Activated CD8-positive, alpha-beta memory T cell treated with anti-CD3 and anti-CD28 coated beads for 24 hours (primary cell): ENCODE data around the gene FANCC.
"Not testable (repeated sequence)": the region's sequence is repeated elsewhere in the genome, so short reads cannot be mapped to it uniquely, and the experiment has no call there.

Experiments used
- DNase-seq: peaks from one replicate; pipeline ENCODE4 v3.0.0-alpha.2; 2020

Gene FANCC

GRCh38 chr9:95330720-95331404 lies 13.4 kb upstream of the FANCC start:
- DNase-seq, result no peak

GRCh38 chr9:95329061-95329460 lies 11.6 kb upstream of the FANCC start:
- not testable (repeated sequence) for DNase-seq

GRCh38 chr9:95327239-95327865 lies 9.8 kb upstream of the FANCC start:
- no peak for DNase-seq

- DNase-seq, result no peak
These were observed 7.7 kb upstream of the FANCC start for GRCh38 chr9:95325221-95325620.

- no peak for DNase-seq
These were observed 343 bp upstream of the FANCC start for GRCh38 chr9:95317893-95318211.

GRCh38 chr9:95316794-95317118 lies 753 bp downstream of the FANCC start:
- no peak for DNase-seq

- no peak for DNase-seq
These were observed 1.2 kb downstream of the FANCC start for GRCh38 chr9:95316274-95316673.

- no peak for DNase-seq
These were observed 2.3 kb downstream of the FANCC start for GRCh38 chr9:95315108-95315746.

- no peak for DNase-seq
These were observed 4.5 kb downstream of the FANCC start for GRCh38 chr9:95313010-95313498.

- DNase-seq, result no peak
These were observed 5.5 kb downstream of the FANCC start for GRCh38 chr9:95311961-95312360.

GRCh38 chr9:95307538-95307937 lies 10.0 kb downstream of the FANCC start:
- DNase-seq, result no peak

GRCh38 chr9:95306819-95307218 lies 10.7 kb downstream of the FANCC start:
- no peak for DNase-seq

- DNase-seq, result no peak
These were observed 11.6 kb downstream of the FANCC start for GRCh38 chr9:95305770-95306492.

GRCh38 chr9:95302479-95302878 lies 15.0 kb downstream of the FANCC start:
- DNase-seq, result no peak

GRCh38 chr9:95297760-95298159 lies 19.7 kb downstream of the FANCC start:
- DNase-seq, result no peak

GRCh38 chr9:95297316-95297715 lies 20.2 kb downstream of the FANCC start:
- DNase-seq, result no peak

- no peak for DNase-seq
These were observed 20.7 kb downstream of the FANCC start for GRCh38 chr9:95296761-95297160.

GRCh38 chr9:95293296-95293695 lies 24.2 kb downstream of the FANCC start:
- not testable (repeated sequence) for DNase-seq

- DNase-seq, result no peak
These were observed 25.3 kb downstream of the FANCC start for GRCh38 chr9:95292226-95292625.

- no peak for DNase-seq
These were observed 31.4 kb downstream of the FANCC start for GRCh38 chr9:95286151-95286550.

- DNase-seq, result no peak
These were observed 32.2 kb downstream of the FANCC start for GRCh38 chr9:95285307-95285706.

GRCh38 chr9:95284162-95285080 lies 33.1 kb downstream of the FANCC start:
- DNase-seq, result no peak

GRCh38 chr9:95283673-95284072 lies 33.8 kb downstream of the FANCC start:
- DNase-seq, result no peak
